H1 (cell line): Measurements from ENCODE around the gene FBN1. TPM values are rescaled to one million over a fixed set of nuclear protein-coding genes. Genes with fewer than 3 reads are reported as not detected.

ENCODE experiments used
- CTCF ChIA-PET: fragments of 300-600 bp; sonication (Branson Sonifier 250); formaldehyde crosslinking; loops from one replicate; lab custom pipeline; 2021; ENCODE audit not compliant: partially characterized antibody; lab: Charles Lee
- POLR2A ChIA-PET: fragments of 300-600 bp; sonication (Branson Sonifier 250); formaldehyde crosslinking; loops from one replicate; lab custom pipeline; 2021; ENCODE audit warnings: inconsistent platforms; ENCODE audit not compliant: partially characterized antibody; lab: Charles Lee
- DNase-seq, 2 experiments: peaks; one replicate each; pipeline versions ENCODE4 v3.0.0 to v3.0.0-alpha.2; 2010 to 2022; ENCODE audit warnings: low spot score in 2 of 2, low read depth in 1 of 2, mixed read lengths in 1 of 2
- FAIRE-seq: peaks from 2 replicates; lab custom pipeline; 2011; peaks lifted over from hg19 to GRCh38; lab: Jason Lieb, UNC
- H2AFZ ChIP-seq: 2 replicates; pipeline ENCODE4 v1.8.1; 2012; ENCODE audit warnings: low read length, inconsistent platforms
- H2AK5ac ChIP-seq: 2 replicates; pipeline ENCODE4 v1.6.1; 2013; ENCODE audit warnings: low read depth, low read length
- H2BK120ac ChIP-seq: replicated peaks from 2 replicates; pipeline ENCODE3; 2013; ENCODE audit warnings: low read depth, low read length, inconsistent platforms
- H2BK12ac ChIP-seq: 2 replicates; pipeline ENCODE4 v1.6.1; 2013; ENCODE audit warnings: low read depth, low read length
- H2BK15ac ChIP-seq: 2 replicates; pipeline ENCODE4 v1.6.1; 2013; ENCODE audit warnings: low read length
- H2BK20ac ChIP-seq: 2 replicates; pipeline ENCODE4 v1.6.1; 2013; ENCODE audit warnings: low read length
- H2BK5ac ChIP-seq: 2 replicates; pipeline ENCODE4 v1.6.1; 2013; ENCODE audit warnings: low read depth, low read length
- H3K14ac ChIP-seq: 2 replicates; pipeline ENCODE4 v1.6.1; 2013; ENCODE audit warnings: inconsistent platforms; ENCODE audit not compliant: insufficient read length
- H3K18ac ChIP-seq: 2 replicates; pipeline ENCODE4 v1.6.1; 2013; ENCODE audit warnings: low read length; ENCODE audit errors: extremely low read depth
- H3K23ac ChIP-seq: 2 replicates; pipeline ENCODE4 v1.6.1; 2013; ENCODE audit warnings: inconsistent platforms; ENCODE audit not compliant: insufficient read length
- H3K23me2 ChIP-seq: 2 replicates; pipeline ENCODE4 v1.6.1; 2013; ENCODE audit warnings: low read depth, low read length
- H3K27ac ChIP-seq: 2 replicates; pipeline ENCODE4 v1.6.1; 2011; ENCODE audit warnings: low read depth, low read length, inconsistent platforms
- H3K27me3 ChIP-seq, 4 experiments: replicated peaks in 1 of 4; 1 replicate in 1 of 4; 2 replicates in 3 of 4; pipeline versions ENCODE4 v1.6.1 to v1.8.1; 2011 to 2013; ENCODE audit warnings: low read length in 3 of 4, mild to moderate bottlenecking in 3 of 4, inconsistent platforms in 2 of 4, mixed read lengths in 2 of 4, moderate library complexity in 1 of 4; ENCODE audit not compliant: control insufficient read depth in 3 of 4, insufficient read depth in 3 of 4; ENCODE audit errors: extremely low read depth in 1 of 4
- H3K36me3 ChIP-seq, 4 experiments: 2 replicates each; pipeline versions ENCODE4 v1.6.1 to v1.8.1; 2011 to 2013; ENCODE audit warnings: mild to moderate bottlenecking in 4 of 4, low read length in 3 of 4, moderate library complexity in 2 of 4, control low read depth in 1 of 4, inconsistent platforms in 1 of 4; ENCODE audit not compliant: insufficient read depth in 4 of 4, control insufficient read depth in 2 of 4
- H3K4ac ChIP-seq: replicated peaks from 2 replicates; pipeline ENCODE3; 2013; ENCODE audit warnings: low read length, low read depth, mixed read lengths, inconsistent platforms; ENCODE audit not compliant: insufficient read length
- H3K4me1 ChIP-seq, 4 experiments: replicated peaks in 1 of 4; 1 replicate in 1 of 4; 2 replicates in 3 of 4; pipeline versions ENCODE4 v1.6.1 to v1.8.1; 2011 to 2013; ENCODE audit warnings: low read length in 3 of 4, inconsistent platforms in 2 of 4, mixed read lengths in 1 of 4; ENCODE audit not compliant: insufficient read depth in 4 of 4, control insufficient read depth in 3 of 4
- H3K4me2 ChIP-seq, 2 experiments: 2 replicates each; pipeline versions ENCODE4 v1.6.1 to v1.8.1; 2011 to 2013; ENCODE audit warnings: low read depth in 2 of 2, low read length in 2 of 2, control low read depth in 1 of 2, inconsistent platforms in 1 of 2, mild to moderate bottlenecking in 1 of 2; ENCODE audit not compliant: insufficient read depth in 1 of 2
- H3K4me3 ChIP-seq, 4 experiments: fragments of 200-600, 300-600 bp in 1 of 4; sonication (generic), shearing (Covaris generic), sonication (Bioruptor Twin) in 1 of 4; 2 replicates each; pipeline versions ENCODE4 v1.5.1 to v1.8.1; 2011 to 2016; ENCODE audit warnings: low read length in 4 of 4, low read depth in 3 of 4, control low read depth in 2 of 4, inconsistent platforms in 2 of 4, mild to moderate bottlenecking in 2 of 4, mixed read lengths in 1 of 4, moderate library complexity in 1 of 4; ENCODE audit not compliant: insufficient read depth in 2 of 4; ENCODE audit errors: extremely low read depth in 1 of 4
- H3K56ac ChIP-seq: replicated peaks from 2 replicates; pipeline ENCODE3; 2013; ENCODE audit warnings: low read depth, mild to moderate bottlenecking, mixed read lengths, low read length, inconsistent platforms; ENCODE audit not compliant: insufficient read length
- H3K79me1 ChIP-seq: 2 replicates; pipeline ENCODE4 v1.6.1; 2013; ENCODE audit warnings: low read depth, low read length, control low read depth
- H3K79me2 ChIP-seq, 2 experiments: 2 replicates each; pipeline versions ENCODE4 v1.6.1 to v1.8.1; 2012 to 2013; ENCODE audit warnings: low read length in 2 of 2, mild to moderate bottlenecking in 2 of 2, inconsistent platforms in 1 of 2; ENCODE audit not compliant: insufficient read depth in 2 of 2, control insufficient read depth in 1 of 2
- H3K9ac ChIP-seq, 4 experiments: replicated peaks in 1 of 4; 1 replicate in 1 of 4; 2 replicates in 3 of 4; pipeline versions ENCODE4 v1.6.1 to v1.8.1; 2011 to 2013; ENCODE audit warnings: low read depth in 3 of 4, low read length in 3 of 4, control low read depth in 2 of 4, mild to moderate bottlenecking in 2 of 4, moderate library complexity in 2 of 4, inconsistent platforms in 1 of 4; ENCODE audit errors: extremely low read depth in 1 of 4
- H3K9me3 ChIP-seq, 2 experiments: 2 replicates each; pipeline versions ENCODE4 v1.6.1 to v1.8.1; 2012 to 2013; ENCODE audit warnings: mild to moderate bottlenecking in 2 of 2, moderate library complexity in 2 of 2, control low read depth in 1 of 2, inconsistent platforms in 1 of 2, low read depth in 1 of 2, low read length in 1 of 2, mixed read lengths in 1 of 2; ENCODE audit not compliant: insufficient read depth in 2 of 2
- H4K20me1 ChIP-seq, 2 experiments: replicated peaks in 1 of 2; 2 replicates each; pipeline versions ENCODE3 to v1.8.1; 2011 to 2013; ENCODE audit warnings: inconsistent platforms in 2 of 2, low read length in 2 of 2, mild to moderate bottlenecking in 1 of 2; ENCODE audit not compliant: insufficient read depth in 2 of 2, control insufficient read depth in 1 of 2
- H4K5ac ChIP-seq: 2 replicates; pipeline ENCODE4 v1.6.1; 2013; ENCODE audit warnings: low read length, low read depth, mixed read lengths, inconsistent platforms; ENCODE audit not compliant: insufficient read length
- H4K8ac ChIP-seq: 2 replicates; pipeline ENCODE4 v1.8.0; 2013; ENCODE audit warnings: mild to moderate bottlenecking, moderate library complexity, low read length, inconsistent platforms; ENCODE audit not compliant: insufficient read depth; ENCODE audit errors: extremely low read depth
- H4K91ac ChIP-seq: replicated peaks from 2 replicates; pipeline ENCODE3; 2013; ENCODE audit warnings: low read length, mixed read lengths, inconsistent platforms; ENCODE audit not compliant: insufficient read length
- EGR1 ChIP-seq: IDR thresholded peaks from 2 replicates; pipeline ENCODE4 v1.6.1; 2011; ENCODE audit warnings: low read depth, low read length, borderline replicate concordance
- JUND ChIP-seq: IDR thresholded peaks from 2 replicates; pipeline ENCODE4 v1.6.1; 2011; ENCODE audit warnings: mild to moderate bottlenecking, improper control_type of control experiment, low read length
- KDM1A ChIP-seq: fragments of 200-600, 300-600 bp; sonication (generic); IDR thresholded peaks from 2 replicates; pipeline ENCODE4 v1.7.1; 2016; ENCODE audit warnings: mild to moderate bottlenecking, low read length, borderline replicate concordance
- NANOG ChIP-seq: IDR thresholded peaks from 2 replicates; pipeline ENCODE4 v1.6.1; 2011; ENCODE audit warnings: low read length, low read depth, mild to moderate bottlenecking, inconsistent platforms; ENCODE audit not compliant: insufficient read depth, poor library complexity, severe bottlenecking
- POU5F1 ChIP-seq: IDR thresholded peaks from 2 replicates; pipeline ENCODE4 v1.6.1; 2011; ENCODE audit warnings: low read depth, mild to moderate bottlenecking, low read length, moderate library complexity
- SP2 ChIP-seq: IDR thresholded peaks from 2 replicates; pipeline ENCODE4 v1.6.1; 2012; ENCODE audit warnings: mild to moderate bottlenecking, low read length, inconsistent platforms
- SP4 ChIP-seq: IDR thresholded peaks from 2 replicates; pipeline ENCODE4 v1.6.1; 2012; ENCODE audit warnings: low read length, inconsistent platforms
- TAF7 ChIP-seq: optimal IDR thresholded peaks from 2 replicates; pipeline ENCODE3; 2011; ENCODE audit warnings: low read depth, mild to moderate bottlenecking, inconsistent platforms, low read length, moderate library complexity, borderline replicate concordance
- TBP ChIP-seq: IDR thresholded peaks from 2 replicates; pipeline ENCODE4 v1.6.1; 2011; ENCODE audit warnings: low read depth, low read length, improper control_type of control experiment
- TEAD4 ChIP-seq: IDR thresholded peaks from 2 replicates; pipeline ENCODE4 v1.6.1; 2012; ENCODE audit warnings: low read depth, low read length, inconsistent platforms, mixed read lengths
- ZNF274 ChIP-seq: IDR thresholded peaks from 2 replicates; pipeline ENCODE4 v1.7.0; 2012; ENCODE audit warnings: low read length, borderline replicate concordance; ENCODE audit errors: extremely low read depth
- WGBS, 2 experiments: shearing (Covaris generic) in 1 of 2; methylation state at CpG; one replicate each; pipeline versions ENCODE4 v1.1.6 to v1.1.7; 2013 to 2015; ENCODE audit warnings: low lambda C conversion rate in 2 of 2, mixed read lengths in 2 of 2, inconsistent platforms in 1 of 2, low coverage in 1 of 2, missing lambda C conversion rate in 1 of 2; ENCODE audit not compliant: insufficient replicate concordance in 2 of 2, insufficient coverage in 1 of 2, insufficient read length in 1 of 2; ENCODE audit errors: extremely low coverage in 1 of 2, missing lambda C conversion rate in 1 of 2; 5-methylcytosine and 5-hydroxymethylcytosine counted together
- polyA plus RNA-seq, 7 experiments: library from polyadenylated mRNA; depleted of rRNA in 3 of 7; stranded (reverse) in 5 of 7; unstranded in 2 of 7; fragments of >200 nt in 5 of 7; fragments of 200-250 nt in 2 of 7; gene quantifications; 1 replicate in 5 of 7; 2 replicates in 1 of 7; 4 replicates in 1 of 7; pipeline versions ENCODE4 v1.2.1 to v1.2.3, GENCODE V29; 2011 to 2013; ENCODE audit warnings: missing spikeins in 2 of 7, mixed read lengths in 2 of 7
- total RNA-seq: library from RNA; stranded (reverse); fragmentation: NEBNext Ultra II Directional; extraction: Animal tissue kit (Norgen Biotek cat#: 25700); gene quantifications from 2 replicates; pipeline ENCODE4 v1.2.1, GENCODE V29; 2021
- TF ChIP-seq, protein P1 (sequence below): IDR thresholded peaks from 2 replicates; pipeline ENCODE4 v1.6.1; 2011; ENCODE audit warnings: low read depth, mild to moderate bottlenecking, low read length; ENCODE audit not compliant: insufficient read depth

FBN1 gene
- total and polyA plus RNA-seq, 2 of the 8 experiments (the other 6 are each of a cell fraction or from before 2014, with no cell fraction given), result 3.0 to 4.0 TPM

DNA sequence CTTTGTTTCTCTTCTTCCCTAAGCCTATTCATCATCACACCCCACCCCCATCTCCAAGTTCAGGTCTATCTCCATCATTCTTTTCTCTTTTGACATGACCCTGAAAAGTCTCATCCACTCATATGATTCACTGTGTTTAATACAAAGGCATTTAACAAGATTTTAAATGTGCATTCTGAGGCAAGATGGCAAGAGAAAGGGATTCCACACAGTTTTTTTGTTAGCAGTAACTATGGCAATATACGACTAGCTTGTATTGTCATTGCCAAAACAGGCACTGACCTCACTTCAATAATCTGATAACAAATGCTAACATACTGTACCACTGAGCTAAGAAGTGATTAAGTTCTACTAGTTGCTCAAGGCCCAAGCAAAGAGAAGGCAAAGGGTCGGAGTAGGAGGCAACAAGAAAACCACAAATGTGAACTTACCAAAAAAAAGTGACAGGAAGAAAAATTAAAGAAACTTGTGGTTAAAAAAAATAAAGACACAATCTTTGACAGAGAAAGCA, 53.2 kb downstream of the FBN1 start:
- no peak for DNase-seq
- Histone ChIP-seq H3K9ac (no peak overlapping the region), H3K4me2 (no peak overlapping the region)

More for the DNA sequence above, 53.2 kb downstream of the FBN1 start:
- H4K5ac ChIP-seq, result no peak overlapping the region
- no peak overlapping the region for H2AFZ ChIP-seq
- no peak overlapping the region for H3K23ac ChIP-seq
- no peak overlapping the region for H3K27ac ChIP-seq
- no peaks in the 10 kb centered on the region for H3K79me1 ChIP-seq
- no peaks in the 10 kb centered on the region for H3K79me2 ChIP-seq
- no peak overlapping the region for H2BK20ac ChIP-seq
- H3K27me3 ChIP-seq, result no peaks in the 10 kb centered on the region
- FAIRE-seq, result no peak
- H2BK12ac ChIP-seq, result no peak overlapping the region
- no peak overlapping the region for H3K4me3 ChIP-seq
- H2BK120ac ChIP-seq, result no peak overlapping the region
- POLR2A ChIA-PET, result no interaction called here
- H2BK5ac ChIP-seq, result no peak overlapping the region
- no peak overlapping the region for H2AK5ac ChIP-seq
- no peaks in the 10 kb centered on the region for H3K36me3 ChIP-seq
- no peak overlapping the region for H3K14ac ChIP-seq
- H3K9me3 ChIP-seq, result no peaks in the 10 kb centered on the region
- TF ChIP-seq JUND (no peak), TAF7 (no peak), SP2 (no peak), POU5F1 (no peak), KDM1A (no peak), NANOG (no peak), SP4 (no peak), TEAD4 (no peak), EGR1 (no peak), TBP (no peak), ZNF274 (no peak)
- TF ChIP-seq, protein P1, sequence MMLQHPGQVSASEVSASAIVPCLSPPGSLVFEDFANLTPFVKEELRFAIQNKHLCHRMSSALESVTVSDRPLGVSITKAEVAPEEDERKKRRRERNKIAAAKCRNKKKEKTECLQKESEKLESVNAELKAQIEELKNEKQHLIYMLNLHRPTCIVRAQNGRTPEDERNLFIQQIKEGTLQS, result no peak
- H3K23me2 ChIP-seq, result no peaks in the 10 kb centered on the region
- peaks cover 0 to 3% (median 0%) of the 10 kb centered on the region in 4 experiments; a peak in 2 of 7 replicates for H3K4me1 ChIP-seq
- H4K91ac ChIP-seq, result no peak overlapping the region
- H2BK15ac ChIP-seq, result no peak overlapping the region
- 81% methylated on average over 2 of the region's 2 CpGs; no CpG with 5 or more reads in 1 of the 2 experiments for WGBS, 2 experiments
- no peak overlapping the region for H3K4ac ChIP-seq
- no peak overlapping the region for H3K18ac ChIP-seq
- CTCF ChIA-PET, result no interaction called here
- H3K56ac ChIP-seq, result no peak overlapping the region
- no peak overlapping the region for H4K8ac ChIP-seq
- H4K20me1 ChIP-seq, result no peaks in the 10 kb centered on the region
